OCI-LY7 (cell line): ENCODE data around the gene CHST8.

ENCODE experiments used
- EZH2phosphoT487 ChIP-seq: fragments of 200-600 bp; sonication (generic); IDR thresholded peaks from 2 replicates; pipeline ENCODE4 v1.6.1; 2018; ENCODE audit warnings: low read depth, borderline replicate concordance, mild to moderate bottlenecking, mixed run types, antibody characterized with exemption, low read length, moderate library complexity, mixed read lengths
- TF ChIP-seq, protein P1 (sequence below): fragments of 200-600 bp; sonication (generic); conservative IDR thresholded peaks from 2 replicates; pipeline ENCODE4 v1.5.1; 2014; ENCODE audit warnings: mild to moderate bottlenecking, antibody characterized with exemption, low read length, moderate library complexity, mixed read lengths

DNA sequence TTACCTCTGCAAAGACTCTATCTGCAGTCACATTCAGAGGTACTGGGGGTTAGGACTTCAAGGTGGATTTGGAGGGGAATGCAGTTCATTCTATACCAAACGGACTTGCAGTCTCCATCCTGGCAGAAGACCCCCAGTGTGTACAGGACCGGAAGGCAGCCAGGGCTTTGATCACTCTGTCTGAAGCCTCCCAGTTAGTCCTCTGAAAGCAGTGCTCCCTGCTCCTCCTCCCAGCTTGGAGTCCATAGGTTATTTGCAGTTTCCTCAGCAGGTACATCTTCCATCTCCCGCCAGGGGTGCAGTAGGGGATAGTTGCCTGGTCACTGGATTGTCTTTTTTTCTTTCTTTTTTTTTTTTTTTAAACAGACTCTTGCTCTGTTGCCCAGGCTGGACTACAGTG lies 96.1 kb downstream of the CHST8 start:
- TF ChIP-seq, protein P1, sequence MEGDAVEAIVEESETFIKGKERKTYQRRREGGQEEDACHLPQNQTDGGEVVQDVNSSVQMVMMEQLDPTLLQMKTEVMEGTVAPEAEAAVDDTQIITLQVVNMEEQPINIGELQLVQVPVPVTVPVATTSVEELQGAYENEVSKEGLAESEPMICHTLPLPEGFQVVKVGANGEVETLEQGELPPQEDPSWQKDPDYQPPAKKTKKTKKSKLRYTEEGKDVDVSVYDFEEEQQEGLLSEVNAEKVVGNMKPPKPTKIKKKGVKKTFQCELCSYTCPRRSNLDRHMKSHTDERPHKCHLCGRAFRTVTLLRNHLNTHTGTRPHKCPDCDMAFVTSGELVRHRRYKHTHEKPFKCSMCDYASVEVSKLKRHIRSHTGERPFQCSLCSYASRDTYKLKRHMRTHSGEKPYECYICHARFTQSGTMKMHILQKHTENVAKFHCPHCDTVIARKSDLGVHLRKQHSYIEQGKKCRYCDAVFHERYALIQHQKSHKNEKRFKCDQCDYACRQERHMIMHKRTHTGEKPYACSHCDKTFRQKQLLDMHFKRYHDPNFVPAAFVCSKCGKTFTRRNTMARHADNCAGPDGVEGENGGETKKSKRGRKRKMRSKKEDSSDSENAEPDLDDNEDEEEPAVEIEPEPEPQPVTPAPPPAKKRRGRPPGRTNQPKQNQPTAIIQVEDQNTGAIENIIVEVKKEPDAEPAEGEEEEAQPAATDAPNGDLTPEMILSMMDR, result no peak
- no peak for TF ChIP-seq EZH2phosphoT487
